Measurements from ENCODE around the gene CARD11.

Gene CARD11

DNA sequence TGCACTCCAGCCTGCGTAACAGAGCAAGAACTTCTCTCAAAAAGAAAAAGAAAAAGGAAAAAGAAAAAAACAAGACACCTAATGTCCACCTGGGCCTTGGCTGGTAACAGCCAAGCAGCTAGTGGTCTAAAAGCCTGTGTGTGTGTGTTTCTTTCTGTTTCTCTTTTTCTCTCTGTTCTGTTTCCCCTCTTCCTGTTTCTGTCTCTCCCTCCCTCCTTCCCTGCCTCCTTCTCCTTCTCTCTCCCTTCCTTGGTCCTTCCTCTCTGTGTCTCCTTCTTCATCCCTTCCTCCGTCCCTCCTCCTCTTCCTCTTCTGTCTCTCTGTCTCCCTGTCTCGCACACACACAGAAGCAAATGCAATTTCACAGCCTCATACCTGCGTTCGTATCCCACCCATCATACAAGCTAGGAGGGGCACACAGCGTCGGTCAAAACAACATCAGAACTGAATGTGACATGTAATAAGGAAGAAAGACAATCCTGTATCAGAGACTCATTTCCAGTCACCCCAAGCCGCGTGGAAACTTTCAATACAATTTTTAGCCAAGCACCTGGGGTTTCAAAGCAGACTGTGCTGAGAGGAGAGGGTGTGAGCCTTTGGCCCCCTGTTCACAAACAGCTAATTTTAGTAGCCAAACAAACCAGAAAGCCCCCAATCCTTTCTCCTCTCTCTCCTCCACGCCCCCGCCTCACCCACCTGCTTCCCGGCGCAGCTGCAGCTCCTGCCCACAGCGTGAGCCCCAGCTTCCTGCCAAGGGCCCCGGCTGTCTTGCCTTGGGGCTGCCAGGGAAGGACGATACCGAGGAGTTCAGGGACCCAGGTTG lies 149.3 kb downstream of the CARD11 start:
- DNase-seq, result peak; percentile 58

DNA sequence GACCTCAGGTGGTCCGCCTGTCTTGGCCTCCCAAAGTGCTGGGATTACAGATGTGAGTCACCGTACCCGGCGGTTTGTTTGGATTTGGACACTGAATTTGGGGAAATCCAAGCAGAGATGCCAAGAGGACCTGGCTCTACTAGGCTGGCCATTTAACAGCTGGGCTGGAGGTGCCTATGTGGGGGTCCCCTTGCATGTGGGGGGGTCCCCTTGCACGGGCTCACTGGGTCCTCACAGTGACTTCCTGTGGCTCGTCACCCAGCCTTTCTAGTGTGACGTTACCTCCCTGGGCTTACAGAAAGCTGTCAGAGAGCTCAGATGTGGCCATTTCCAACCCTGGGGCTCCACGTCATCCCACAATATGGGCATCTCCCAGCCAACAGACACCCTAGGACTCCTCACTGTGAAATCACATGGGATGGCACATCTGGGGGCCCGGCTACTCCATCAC lies 150.2 kb downstream of the CARD11 start:
- DNase-seq, result no peak

DNA sequence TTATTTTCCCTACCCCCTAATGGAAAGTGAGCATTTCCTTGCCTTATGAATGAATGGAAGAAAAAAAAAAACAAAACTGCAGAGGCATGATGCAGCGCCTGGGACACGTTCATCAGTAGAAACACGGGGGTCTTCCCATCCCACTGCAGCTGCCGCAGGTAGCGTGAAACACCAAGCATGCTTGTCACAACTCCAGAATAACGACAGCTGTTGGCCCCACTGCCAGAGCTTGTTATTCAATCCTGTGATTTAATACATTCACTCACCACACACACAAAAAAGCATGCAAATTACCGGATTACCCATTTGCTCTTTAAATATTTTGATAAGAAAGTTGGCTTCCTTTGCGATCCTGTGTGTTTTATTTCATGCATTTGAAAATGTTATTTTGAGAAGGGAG lies 151.1 kb downstream of the CARD11 start:
- DNase-seq, result no peak

DNA sequence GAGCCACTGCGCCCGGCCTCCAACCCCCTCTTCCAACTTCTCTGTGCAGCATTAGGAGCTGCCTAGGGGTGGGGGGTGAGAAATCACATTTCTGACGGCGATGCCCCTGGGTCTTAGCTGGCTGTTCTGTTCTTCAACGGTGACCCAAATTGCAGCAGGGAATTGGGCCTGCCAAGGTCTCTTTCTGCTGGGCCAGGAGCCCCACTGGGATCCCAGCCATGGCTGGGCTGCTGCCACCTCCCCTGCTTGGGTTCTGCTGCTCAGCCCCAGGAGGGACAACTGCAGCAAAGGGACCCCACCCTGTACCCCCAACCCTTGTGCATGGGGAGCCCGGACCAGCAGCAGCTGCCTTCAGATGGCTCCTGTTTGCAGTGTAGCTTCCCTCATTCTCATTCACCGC lies 155.9 kb downstream of the CARD11 start:
- no peak for DNase-seq

DNA sequence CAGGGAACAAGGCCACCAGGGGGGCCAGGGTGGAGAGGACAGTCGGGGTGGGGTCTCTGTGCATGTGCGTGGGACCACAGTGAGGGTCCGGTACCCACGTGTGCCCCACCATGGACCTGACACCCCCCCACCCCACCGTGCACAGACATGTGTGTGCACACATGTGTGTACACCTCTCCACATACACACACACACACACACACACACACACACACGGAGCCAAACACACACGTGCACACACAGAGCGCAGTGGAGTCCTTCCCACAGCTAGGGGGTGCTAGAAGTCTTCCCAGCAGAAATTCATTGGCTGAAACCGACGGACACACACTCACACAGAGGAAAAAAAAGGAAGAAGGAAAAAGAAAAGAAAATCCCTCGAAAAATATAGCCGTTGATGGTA lies 156.8 kb downstream of the CARD11 start:
- DNase-seq, result peak; percentile 73

DNA sequence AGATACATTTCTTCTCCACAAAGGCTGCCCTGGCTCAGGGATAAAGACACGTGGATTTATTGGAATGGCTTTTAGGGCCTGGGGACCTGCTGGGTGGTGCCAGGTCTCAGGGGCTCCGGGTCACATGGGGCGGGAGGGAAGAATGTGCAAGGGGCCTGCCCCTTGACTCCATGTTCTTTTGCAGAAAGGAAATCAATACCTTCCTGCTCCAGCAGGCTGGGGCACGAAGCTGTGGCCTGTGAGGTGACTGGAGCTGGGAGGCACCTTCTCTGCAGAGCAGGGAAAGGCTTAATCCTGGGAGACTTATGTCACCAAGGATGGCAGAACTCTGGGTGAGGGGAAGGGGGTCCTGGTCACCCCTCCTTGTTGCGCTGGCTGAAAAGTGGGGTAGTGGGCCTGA lies 157.3 kb downstream of the CARD11 start:
- DNase-seq, result no peak

DNA sequence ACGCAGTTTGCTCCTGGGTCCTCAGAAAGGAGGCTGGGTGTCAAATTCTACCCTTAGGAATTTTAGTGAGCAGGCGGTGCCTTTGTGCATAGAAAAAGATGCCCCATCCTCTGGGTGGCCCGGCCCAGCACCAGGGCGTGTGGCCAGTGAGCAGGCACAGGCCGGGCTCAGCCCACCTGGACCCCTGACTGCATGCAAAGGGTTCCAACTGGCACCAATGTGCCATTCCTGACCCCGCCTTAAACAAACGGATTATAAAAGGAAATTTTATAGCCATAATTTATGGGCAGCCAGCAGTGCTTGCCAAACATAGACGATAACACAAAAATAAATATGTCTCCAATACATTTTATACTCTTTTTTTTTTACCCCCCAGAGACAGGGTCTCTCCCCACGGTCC lies 159.5 kb downstream of the CARD11 start:
- DNase-seq, result no peak

DNA sequence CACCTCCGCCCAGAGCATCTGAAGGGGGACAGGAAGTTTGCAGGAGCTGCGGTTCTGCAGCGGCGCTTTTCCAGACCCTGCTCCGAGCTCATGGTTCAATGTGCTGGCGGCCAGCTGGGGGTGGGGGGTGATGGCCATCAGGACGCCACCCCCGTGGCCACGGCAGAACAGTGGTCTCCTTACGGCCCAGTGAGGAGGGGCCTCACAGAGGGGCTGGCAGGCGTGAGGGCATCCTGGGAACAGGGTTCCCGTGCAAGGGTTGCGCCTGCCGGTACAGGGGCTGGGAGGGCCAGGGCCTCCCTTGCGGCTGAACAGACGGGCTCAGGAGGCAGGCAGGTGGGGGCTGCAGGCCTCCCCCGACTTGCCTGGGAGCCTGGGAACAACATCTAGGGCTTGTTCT lies 160.6 kb downstream of the CARD11 start:
- DNase-seq, result no peak

DNA sequence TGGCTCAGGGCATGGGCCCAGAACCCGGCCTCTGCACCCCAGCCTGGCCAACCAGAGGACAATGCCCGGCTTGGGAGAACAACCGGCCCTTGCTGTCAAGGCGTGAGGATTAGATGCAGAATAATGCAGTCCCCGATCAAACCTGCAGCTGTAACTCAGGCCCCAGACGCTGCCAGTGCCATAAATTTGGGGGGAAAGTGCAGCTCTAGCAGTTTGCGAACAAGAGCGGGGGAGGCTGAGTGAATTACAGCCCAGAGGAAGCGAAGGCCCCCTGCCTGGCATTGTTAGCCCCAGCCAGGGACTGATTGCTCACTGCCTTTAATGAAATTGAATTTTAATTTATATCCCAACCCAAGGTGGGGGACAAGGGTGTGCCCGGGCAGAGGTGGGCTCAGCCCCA lies 161.6 kb downstream of the CARD11 start:
- no peak for DNase-seq

DNA sequence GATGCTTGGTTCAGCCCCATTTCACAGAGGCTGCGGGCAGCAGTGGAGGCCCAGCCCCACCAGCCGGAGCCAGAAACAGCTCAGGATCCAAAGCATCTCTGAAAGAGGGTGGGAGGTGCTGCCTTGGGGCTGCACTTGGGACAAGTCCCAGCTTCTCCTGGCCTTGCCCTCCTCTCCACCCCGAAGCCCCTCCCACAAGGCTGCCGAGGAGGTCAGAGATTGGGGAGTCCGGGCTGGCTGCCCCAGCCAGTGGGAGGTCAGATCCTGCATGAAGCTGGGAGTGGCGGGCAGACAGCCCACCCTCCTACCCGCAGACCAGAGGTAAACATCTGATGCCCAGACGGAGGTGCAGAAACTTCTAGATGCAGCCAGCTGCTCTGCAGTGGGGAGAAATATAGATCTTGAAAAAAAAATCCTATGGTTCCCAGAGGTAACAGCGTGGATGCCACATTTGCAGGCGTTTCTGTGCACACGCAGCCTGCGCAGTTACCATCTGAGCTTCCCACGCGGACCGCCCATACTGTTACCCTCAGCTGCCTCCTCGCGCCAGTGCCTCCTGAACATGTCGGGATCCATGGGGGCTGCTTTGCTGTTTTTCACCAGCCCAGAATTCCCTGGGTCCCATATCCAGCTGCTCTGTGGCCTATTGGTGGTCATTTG lies 162.7 kb downstream of the CARD11 start:
- DNase-seq, result no peak

DNA sequence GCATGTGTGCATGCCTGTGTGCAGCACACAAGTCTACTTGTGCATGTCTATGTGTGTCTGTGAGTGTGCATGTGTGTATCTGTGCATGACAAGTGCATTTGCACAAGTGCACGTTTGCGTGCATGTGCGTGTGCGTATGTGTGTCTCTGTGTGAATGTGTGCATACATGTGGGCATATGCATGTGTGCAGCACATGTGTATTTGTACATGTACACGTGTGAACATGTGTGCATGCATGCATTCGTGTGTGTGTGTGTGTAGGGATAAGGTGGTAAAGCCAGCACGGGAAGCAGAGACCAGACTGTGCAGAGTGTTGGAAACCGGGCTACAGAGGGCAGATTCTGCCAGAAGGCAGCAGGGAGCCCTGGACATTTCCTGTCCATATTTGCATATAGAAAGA lies 163.6 kb downstream of the CARD11 start:
- no peak for DNase-seq

DNA sequence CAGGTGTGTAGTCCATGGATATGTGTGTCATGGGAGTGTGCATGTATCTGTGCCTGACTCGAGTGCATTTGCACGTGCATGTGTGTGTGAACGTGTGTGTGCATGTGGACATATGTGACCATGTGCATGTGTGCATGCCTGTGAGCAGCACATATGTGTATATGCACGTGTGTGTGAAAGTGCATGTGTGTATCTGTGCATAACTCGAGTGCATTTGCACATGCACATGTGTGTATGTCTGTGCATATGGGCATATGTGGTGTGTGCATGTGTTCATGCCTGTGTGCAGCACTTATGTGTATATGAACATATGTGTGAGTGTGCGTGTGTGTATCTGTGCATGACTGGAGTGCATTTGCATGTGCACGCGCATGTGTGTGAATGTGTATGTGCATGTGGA lies 164.3 kb downstream of the CARD11 start:
- DNase-seq, result no peak

DNA sequence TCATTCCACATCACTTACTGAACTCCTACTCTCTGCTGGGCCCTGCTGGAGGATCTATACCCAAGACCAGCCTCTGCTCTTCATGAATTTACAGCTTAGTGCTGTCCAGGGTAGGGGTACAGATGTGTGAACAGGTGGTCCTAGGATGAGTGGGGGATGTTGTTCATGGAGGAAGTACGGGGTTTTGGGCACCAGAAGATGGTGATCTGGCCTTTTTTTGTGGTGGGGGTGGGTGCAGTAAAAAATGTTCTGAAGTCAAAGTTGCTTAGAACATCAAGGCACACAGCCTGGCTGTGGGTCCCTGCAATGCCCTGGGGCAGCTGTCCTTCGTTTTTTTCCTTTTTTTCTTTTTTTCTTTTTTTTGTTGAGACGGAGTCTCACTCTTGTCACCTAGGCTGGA lies 165.4 kb downstream of the CARD11 start:
- no peak for DNase-seq

DNA sequence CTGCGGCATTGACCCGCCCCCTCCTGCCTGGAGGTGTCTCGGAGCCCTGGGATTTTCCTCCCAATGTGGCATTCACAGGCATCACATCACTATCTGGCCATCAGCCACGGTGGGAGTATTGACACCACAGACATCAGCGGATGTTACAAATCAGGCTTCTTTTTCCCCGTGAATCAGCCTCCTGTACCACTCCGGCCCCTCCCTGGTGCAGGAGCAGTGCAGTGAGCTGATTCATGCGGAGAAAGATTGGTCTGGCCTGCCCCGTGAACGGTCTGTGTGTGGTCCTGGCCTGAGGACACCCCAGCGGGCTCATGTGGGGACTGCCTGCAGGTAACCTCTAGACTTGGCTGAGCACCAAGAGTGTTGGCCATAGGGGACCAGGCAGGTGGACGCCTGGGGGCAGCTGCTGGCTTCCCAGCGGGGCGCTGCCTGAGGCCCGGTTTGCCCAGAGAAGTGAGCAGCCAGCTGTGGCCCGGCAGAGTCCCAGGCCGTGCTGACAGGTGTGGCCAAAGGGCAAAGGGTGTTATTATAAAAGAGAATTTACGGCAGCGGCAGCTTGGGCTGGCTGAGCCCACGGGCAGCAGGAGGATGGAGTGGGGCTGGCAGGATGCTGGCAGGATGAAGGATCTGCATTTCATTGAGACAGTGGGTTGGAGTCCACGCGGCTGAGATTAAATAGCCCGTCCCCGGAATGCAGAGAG lies 167.5 kb downstream of the CARD11 start:
- DNase-seq, result no peak

DNA sequence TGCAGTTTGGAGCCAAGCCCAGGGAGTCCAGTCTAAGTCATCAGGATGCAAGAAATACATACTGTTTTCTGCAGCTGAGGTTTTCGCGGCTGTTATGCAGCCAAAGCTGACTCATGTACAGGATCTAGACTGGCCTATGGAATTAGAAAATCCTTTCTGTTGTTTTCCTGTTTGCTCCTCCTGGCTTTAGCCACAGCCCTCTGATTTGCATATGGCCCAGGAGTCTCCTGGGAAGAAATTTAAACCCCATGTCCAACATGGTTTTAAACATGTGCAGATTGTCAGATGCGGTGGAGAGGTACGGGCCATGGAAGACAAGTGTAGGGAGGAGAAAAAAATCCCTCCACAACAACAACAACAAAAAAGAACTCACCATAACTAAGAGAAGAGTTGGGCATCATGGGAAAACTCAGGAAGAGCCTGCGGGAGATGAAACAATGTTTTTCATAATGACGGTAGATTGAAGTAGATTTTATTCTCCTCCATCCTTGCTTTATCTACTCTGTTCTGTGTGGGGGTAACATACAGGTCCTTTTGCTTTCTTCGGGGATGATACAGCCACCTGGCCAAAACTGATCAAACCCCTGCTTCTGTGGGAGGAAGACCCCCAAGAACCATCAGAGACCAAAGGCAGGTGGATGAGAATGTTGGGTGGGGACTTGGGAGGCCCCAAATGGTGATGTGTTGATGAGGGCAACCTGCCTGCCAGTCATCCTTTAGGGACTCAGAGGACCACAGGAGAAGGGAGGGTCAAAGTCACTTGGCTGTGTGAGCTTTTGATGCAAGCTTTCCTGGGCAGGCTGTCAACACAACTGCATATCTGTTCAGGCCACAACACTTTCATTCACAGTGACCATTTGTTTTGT lies 169.7 kb downstream of the CARD11 start:
- DNase-seq, result peak; percentile 43

DNA sequence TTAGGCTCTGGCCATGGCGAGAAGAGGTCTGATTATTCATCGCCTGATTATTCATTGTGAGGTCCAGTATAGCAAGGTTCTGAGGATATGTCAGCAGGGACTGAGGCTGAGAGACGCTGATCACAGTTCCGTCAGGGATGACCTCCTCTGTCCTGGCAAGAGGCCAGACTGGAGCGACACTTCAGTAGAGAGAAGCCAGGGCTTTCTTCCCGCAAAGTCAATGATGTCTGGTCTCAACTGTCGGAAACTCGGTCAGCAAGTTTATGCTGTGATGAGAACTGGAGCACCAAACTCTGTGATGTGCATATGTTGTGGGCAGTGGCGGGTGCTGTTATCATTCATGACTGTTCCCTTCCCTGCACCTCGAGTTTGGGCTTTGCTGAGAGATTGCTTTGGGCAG lies 170.5 kb downstream of the CARD11 start:
- DNase-seq, result no peak

DNA sequence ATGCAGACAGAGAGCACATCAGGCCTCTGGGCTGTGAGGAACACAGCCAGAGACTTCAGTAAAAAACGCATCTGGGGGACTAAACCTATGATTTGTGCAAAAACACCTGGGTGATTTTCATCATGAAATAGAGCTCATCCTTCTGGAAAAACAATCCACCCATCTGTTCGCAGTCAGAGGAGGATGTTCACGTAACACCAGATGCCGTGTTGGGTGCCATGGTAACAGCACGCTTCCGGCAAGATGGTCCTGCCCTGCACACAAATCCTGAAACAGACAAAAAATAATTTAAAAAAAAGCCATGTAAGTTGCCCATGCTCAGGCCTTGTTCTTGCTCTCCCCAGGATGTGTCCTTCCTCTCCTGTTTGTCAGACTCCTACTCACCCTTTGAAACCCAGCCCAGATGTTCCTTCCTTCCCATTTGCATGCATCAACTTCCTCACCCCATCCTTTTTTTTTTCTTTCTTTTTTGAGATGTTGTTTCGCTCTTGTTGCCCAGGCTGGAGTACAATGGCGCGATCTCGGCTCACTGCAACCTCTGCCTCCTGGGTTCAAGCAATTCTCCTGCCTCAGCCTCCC lies 171.3 kb downstream of the CARD11 start:
- DNase-seq, result no peak

DNA sequence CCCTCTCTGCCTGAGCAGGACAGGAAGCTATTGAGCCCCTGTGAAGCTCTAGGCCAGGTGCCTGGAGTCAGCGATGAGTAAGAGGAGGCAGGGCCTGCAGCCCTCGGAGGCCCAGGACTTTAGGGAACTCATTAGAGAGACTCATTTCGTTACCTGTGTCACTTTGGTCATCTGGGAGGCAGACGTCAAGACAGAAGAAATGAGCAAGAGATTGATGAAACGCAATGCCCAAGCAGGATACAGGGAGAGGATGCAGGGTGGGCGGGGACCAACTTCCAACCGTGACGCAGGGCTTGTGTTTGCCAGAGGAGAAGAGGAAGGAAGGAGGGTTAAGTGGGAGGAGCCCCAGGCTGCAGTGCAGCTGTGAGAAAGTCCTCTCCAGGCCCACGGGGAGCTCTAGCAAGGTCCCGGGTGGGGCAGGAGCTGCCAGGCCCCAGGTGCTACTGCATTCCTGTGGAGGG lies 173.2 kb downstream of the CARD11 start:
- DNase-seq, result peak; percentile 73

DNA sequence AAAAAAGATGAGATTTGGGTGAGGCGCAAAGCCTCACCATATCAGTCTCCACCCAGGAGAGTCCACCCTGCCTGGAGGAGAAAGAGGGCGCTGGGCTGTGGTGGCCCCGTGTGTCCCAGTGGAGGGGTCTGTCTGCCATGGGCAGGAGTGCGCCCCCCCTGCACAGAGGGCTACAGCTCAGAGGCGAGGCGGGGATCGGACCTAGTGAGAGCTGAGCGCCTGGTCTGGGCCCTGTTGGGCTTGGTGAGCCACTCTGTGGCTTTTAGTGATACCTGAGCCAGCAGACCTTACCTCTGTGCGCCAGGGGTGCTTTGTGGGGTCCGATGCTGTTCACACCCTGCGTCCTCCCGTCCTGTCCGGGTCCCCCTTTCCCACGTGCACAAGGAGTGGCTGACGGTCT lies 173.7 kb downstream of the CARD11 start:
- DNase-seq, result no peak

DNA sequence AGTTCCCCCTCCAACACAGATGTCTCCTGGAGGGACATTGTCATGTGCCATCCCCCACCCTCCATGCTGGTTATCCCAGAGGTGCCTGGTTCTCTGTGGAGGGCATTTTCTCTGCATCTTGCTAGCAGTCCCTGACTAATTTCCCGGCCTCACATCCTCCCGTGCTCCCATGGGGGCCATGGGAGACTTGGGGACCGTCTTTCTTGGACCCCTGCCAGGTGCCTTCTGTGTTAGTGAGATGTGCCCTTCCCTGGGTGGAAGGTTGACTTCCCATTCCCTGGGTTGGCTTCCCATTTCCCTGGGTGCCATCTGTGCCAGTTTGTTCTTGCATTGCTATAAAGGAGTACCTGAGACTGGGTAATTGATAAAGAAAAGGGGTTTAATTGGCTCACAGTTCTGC lies 177.1 kb downstream of the CARD11 start:
- no peak for DNase-seq

DNA sequence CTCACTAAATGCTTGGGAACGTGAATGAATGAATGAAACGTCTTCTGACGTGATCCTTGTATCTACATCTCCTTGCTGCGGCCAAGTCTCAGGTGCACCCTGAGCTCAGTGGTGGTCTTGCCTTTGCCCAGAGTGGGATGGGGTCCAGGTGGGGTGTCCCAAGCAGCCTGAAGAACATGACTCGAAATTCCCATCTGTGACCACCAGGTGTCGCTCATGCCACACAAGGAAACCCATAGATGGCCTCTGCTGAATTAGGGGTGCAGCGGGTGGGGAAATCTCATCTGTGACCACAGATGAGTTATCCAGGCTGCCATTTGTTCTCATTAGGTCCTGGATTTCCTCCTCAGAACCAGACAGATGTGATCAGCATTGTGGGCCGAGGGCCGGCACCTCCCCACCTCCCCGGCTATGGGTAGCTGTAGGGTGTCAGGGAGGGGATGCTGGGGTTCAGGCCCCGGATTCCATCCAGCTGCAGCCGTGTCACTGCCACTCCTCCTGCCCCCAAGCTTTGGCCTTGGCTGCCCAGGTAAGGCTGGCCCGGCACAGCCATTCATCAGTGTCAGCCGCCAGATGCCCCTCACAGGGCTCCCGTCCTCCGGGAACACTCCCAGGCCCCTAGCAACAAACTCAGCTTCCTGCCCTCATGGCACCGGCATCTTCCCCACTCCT lies 178.5 kb downstream of the CARD11 start:
- DNase-seq, result peak; percentile 73

Data from activated CD4-positive, alpha-beta T cell treated with anti-CD3 and anti-CD28 coated beads, Interleukin-2, amount 50 U/mL, for 16 hours (primary cell).